Uterus (tissue), 4 donors: ENCODE results near the gene MDK. TPM values are rescaled to one million over a fixed set of nuclear protein-coding genes. Genes with fewer than 3 reads are reported as not detected.

Experiments used
- DNase-seq, 2 donors: peaks; one replicate each; pipeline ENCODE4 v3.0.0-alpha.2; 2019 to 2020
- H3K27ac ChIP-seq, 2 donors: fragments of 200-600 bp; sonication (generic); 1 replicate in 1 of 2; 2 replicates in 1 of 2; pipeline ENCODE4 v1.5.1; 2016 to 2018
- H3K27me3 ChIP-seq, 2 donors: fragments of 200-600 bp; sonication (generic); one replicate each; pipeline ENCODE4 v1.5.1; 2018 to 2019; ENCODE audit warnings: control low read depth in 1 of 2
- H3K36me3 ChIP-seq, 2 donors: fragments of 200-600 bp; sonication (generic); one replicate each; pipeline ENCODE4 v1.5.1; 2019; ENCODE audit warnings: control low read depth in 1 of 2
- H3K4me1 ChIP-seq, 2 donors: fragments of 200-600 bp; sonication (generic); one replicate each; pipeline ENCODE4 v1.5.1; 2018 to 2019; ENCODE audit warnings: control low read depth in 1 of 2
- H3K4me3 ChIP-seq, 2 donors: fragments of 200-600 bp; sonication (generic); 1 replicate in 1 of 2; 2 replicates in 1 of 2; pipeline ENCODE4 v1.5.1; 2018 to 2019; ENCODE audit warnings: mild to moderate bottlenecking in 1 of 2
- H3K9me3 ChIP-seq, 2 donors: fragments of 200-600 bp; sonication (generic); one replicate each; pipeline ENCODE4 v1.5.1; 2019; ENCODE audit warnings: control low read depth in 1 of 2
- POLR2A ChIP-seq, 2 donors: fragments of 450-650 bp; IDR thresholded peaks; one replicate each; pipeline ENCODE4 v1.6.1; 2016; ENCODE audit warnings: antibody characterized with exemption in 2 of 2, mild to moderate bottlenecking in 1 of 2, moderate library complexity in 1 of 2
- intact Hi-C: fragments of 100-400 bp; cut with DNase I; formaldehyde crosslinking; loops from one replicate; pipeline ENCODE4 v1.15.1; 2023; ENCODE audit warnings: low total_unique reads
- total RNA-seq, 4 donors: library from RNA; depleted of rRNA in 3 of 4; stranded (reverse); fragments of >200 nt in 3 of 4; gene quantifications; one replicate each; pipeline versions ENCODE4 v1.1.0 to v1.2.4, GENCODE V29; 2014 to 2023
- TF ChIP-seq, protein P1 (sequence below), 4 experiments: fragments of 200-600 bp in 2 of 4; fragments of 450-650 bp in 2 of 4; sonication (generic) in 2 of 4; IDR thresholded peaks; one replicate each; pipeline ENCODE4 v1.5.1; 2016 to 2019; ENCODE audit warnings: antibody characterized with exemption in 4 of 4, mild to moderate bottlenecking in 2 of 4, moderate library complexity in 1 of 4
- donor health status: DM: yes; HTN: yes; CAD: no.

The MDK gene
- total RNA-seq, 4 donors from 2014 or later, result 61.7 to 305 (median 103) TPM

DNA sequence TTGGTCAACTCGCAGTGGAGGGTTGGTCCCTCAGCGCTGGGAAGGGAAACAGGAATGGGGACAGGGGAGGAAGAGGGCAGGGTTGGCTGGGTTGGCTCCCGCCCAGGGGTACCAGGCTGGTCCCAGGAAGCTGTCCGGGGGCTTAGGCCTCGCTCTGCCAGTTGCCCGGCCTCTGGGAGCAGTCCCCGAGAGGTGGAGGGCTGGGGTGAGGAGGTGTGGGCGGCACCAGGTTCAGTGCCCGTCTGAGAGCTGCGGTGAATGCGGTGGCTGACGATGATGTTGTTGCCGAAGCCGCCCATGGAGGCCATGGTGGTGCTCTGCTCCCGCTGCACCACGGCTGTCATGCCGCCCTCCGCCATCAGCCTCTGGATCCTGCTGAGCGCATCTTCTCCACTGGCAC lies 16.1 kb downstream of the MDK start:
- no peak for DNase-seq
- Histone ChIP-seq H3K4me1 (no peaks in the 10 kb centered on the region), H3K27me3 (no peaks in the 10 kb centered on the region), H3K27ac (no peak overlapping the region), H3K4me3 (no peak overlapping the region), H3K36me3 (no peaks in the 10 kb centered on the region), H3K9me3 (no peaks in the 10 kb centered on the region)
- TF ChIP-seq, protein P1, sequence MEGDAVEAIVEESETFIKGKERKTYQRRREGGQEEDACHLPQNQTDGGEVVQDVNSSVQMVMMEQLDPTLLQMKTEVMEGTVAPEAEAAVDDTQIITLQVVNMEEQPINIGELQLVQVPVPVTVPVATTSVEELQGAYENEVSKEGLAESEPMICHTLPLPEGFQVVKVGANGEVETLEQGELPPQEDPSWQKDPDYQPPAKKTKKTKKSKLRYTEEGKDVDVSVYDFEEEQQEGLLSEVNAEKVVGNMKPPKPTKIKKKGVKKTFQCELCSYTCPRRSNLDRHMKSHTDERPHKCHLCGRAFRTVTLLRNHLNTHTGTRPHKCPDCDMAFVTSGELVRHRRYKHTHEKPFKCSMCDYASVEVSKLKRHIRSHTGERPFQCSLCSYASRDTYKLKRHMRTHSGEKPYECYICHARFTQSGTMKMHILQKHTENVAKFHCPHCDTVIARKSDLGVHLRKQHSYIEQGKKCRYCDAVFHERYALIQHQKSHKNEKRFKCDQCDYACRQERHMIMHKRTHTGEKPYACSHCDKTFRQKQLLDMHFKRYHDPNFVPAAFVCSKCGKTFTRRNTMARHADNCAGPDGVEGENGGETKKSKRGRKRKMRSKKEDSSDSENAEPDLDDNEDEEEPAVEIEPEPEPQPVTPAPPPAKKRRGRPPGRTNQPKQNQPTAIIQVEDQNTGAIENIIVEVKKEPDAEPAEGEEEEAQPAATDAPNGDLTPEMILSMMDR (IDR thresholded peaks at IDR 0.05), result no peak
- TF ChIP-seq POLR2A (IDR thresholded peaks at IDR 0.05), result no peak
- intact Hi-C loops, result no loop called here

DNA sequence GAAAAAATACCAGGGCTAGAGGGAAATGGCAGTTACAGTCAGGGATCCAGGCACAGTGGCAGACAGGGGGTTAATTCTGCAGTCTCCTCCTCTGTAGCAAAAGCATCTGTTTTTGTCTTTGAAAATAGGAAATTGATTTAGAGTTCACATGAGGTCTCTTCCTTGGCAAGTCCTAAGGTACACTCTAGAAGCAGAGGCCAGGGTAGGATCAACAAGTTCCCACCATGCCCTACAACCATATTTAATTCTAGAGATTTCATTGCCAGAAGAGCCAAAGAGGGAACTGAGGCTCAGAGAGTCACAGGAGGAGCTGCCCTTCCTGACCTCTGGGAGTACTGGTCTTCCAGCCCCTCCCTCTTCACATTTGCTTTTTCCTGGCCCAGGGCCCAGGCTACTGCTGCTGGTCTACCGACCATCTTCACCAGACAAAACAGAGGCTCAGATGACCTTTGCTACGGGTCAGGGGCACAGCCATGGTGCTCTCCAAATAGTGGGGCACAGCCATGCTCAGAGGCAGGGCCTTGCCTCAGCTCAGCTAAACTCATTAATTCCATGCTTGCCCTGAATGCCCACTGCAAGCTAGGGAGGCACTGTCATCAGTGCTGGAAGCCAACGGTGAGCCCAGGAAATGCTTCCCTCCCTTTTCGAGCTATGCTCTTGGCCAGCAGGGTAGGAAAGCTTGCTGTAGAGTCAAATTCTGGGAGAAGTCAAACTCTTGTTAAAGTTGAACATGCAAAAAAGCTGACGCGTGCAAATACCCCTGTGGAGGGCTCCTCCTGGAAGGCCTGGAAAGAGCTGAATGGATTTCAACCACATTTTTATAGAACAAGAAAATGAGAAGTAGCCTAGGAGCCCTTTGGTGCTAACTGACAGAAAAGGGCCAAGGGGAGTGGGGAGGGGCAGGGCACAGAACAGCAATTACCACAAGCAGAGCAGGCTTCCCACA lies 21.8 kb downstream of the MDK start:
- Histone ChIP-seq H3K36me3 (no peaks in the 10 kb centered on the region), H3K9me3 (no peaks in the 10 kb centered on the region), H3K27ac (no peak overlapping the region), H3K27me3 (no peaks in the 10 kb centered on the region), H3K4me1 (no peaks in the 10 kb centered on the region), H3K4me3 (no peak overlapping the region)
- intact Hi-C loops, result no loop called here
- TF ChIP-seq POLR2A (IDR thresholded peaks at IDR 0.05), result no peak
- TF ChIP-seq, protein P1 (IDR thresholded peaks at IDR 0.05), result no peak
- no peak for DNase-seq

DNA sequence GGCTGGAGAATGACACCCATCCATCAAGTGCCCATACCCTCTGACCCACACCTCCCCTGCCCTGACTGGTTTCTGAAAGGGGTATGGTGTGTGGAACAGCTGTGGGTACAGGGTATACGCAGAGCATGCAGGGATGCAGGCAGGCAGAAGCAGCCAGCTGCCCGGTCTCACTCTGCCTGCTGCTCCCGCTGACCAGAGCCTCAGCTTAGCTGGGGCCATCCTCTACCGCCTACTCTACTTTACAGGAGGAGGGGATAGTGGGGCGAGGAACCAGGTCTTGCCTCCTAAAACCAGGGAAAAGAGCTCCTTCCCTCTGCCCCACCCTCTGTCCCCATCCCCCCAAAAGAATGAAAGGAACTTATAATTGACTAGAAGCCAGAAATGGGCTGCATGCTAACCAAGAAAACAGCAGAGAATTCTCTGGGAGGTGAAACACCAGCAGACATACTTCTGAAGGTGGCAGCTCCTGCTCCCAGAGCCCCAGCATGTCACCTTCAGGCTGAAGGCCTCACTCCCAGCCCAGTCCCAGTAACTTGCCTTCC lies 23.1 kb downstream of the MDK start:
- no peak for DNase-seq
- no peaks in the 10 kb centered on the region for H3K36me3 ChIP-seq
- no peak overlapping the region for H3K4me3 ChIP-seq
- H3K9me3 ChIP-seq, result no peaks in the 10 kb centered on the region
- no peak overlapping the region for H3K27ac ChIP-seq
- no peaks in the 10 kb centered on the region for H3K27me3 ChIP-seq
- no peaks in the 10 kb centered on the region for H3K4me1 ChIP-seq
- intact Hi-C loops, result no loop called here
- TF ChIP-seq, protein P1 (IDR thresholded peaks at IDR 0.05), result no peak
- no peak for TF ChIP-seq POLR2A (IDR thresholded peaks at IDR 0.05)

DNA sequence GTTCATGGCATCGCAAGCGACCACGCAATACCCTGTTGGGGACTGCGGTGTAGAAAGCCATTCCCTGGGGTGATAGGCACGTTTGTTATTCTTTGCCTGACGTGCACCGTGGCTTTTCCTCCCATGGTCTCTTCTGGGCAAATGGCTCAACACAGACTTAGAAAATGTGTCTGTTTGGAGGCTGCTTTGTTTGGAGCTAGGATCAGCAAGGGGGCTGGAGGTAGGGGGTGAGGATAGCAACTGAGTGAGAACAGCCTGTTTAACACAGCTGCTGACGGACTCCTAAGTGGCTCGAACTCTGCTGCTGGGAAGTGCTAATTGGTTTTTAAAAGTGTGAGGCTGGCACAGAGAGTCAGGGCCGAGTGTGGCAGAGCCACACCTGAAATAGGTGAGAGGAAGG lies 26.2 kb downstream of the MDK start:
- Histone ChIP-seq H3K4me1 (no peaks in the 10 kb centered on the region), H3K4me3 (no peak overlapping the region), H3K9me3 (no peaks in the 10 kb centered on the region), H3K36me3 (no peaks in the 10 kb centered on the region), H3K27me3 (no peaks in the 10 kb centered on the region), H3K27ac (no peak overlapping the region)
- DNase-seq, result no peak
- intact Hi-C loops, result no loop called here
- TF ChIP-seq, protein P1 (IDR thresholded peaks at IDR 0.05), result no peak
- TF ChIP-seq POLR2A (IDR thresholded peaks at IDR 0.05), result no peak

DNA sequence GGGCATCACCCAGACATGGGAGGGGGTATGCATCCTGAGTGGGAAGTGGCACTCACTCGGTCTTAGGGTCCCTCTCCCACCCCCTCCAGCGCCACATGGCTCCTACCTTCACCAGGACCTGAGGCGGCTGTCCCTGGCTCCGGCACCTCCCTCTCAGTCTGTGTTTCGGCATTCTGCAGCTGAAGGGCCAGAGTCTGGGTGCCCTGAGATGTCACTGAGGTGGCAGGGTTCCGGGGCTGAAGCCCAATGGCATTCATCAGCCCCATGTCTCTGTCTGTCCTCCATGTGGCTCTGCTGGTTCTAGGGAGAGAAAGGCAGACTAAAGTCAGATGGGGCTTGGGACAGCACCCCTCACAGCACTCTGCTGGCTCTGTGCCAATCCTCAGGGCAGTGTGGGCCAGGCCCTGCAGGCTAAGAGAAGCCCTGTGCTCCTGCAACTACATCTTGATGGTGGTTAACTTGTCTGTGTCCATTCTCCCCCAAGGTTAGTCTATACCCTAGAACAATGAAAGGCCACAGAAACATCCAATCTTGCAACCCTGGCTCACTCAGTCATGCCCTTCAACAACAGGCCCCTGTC lies 27.0 kb downstream of the MDK start:
- no peak overlapping the region for H3K27ac ChIP-seq
- H3K4me1 ChIP-seq, result no peaks in the 10 kb centered on the region
- TF ChIP-seq POLR2A (IDR thresholded peaks at IDR 0.05), result no peak
- TF ChIP-seq, protein P1 (IDR thresholded peaks at IDR 0.05), result no peak
- H3K27me3 ChIP-seq, result no peaks in the 10 kb centered on the region
- H3K9me3 ChIP-seq, result no peaks in the 10 kb centered on the region
- H3K4me3 ChIP-seq, result no peak overlapping the region
- DNase-seq, result no peak
- intact Hi-C loops, result no loop called here
- no peaks in the 10 kb centered on the region for H3K36me3 ChIP-seq
